Calu3 (cell line): ENCODE measurements around the gene CSPG4. TPM values are rescaled to one million over a fixed set of nuclear protein-coding genes. Genes with fewer than 3 reads are reported as not detected.

Experiments
- BruUV-seq: library from RNA; stranded (reverse); fragments of 400-500 nt; replicated peaks from 2 replicates; lab custom pipeline; 2021; lab: Mats Ljungman, UMichigan
- CTCF ChIA-PET: fragments of 300-600 bp; sonication (Branson Sonifier 250); formaldehyde crosslinking; loops from one replicate; lab custom pipeline; 2022; ENCODE audit warnings: antibody characterized with exemption; lab: Charles Lee
- DNase-seq: peaks from one replicate; pipeline ENCODE4 v3.0.0; 2022
- H3K27ac Mint-ChIP-seq: one replicate; pipeline ENCODE4 v1.8.0; 2022; ENCODE audit warnings: mixed read lengths; ENCODE audit not compliant: unreplicated experiment
- H3K27me3 Mint-ChIP-seq: one replicate; pipeline ENCODE4 v1.8.0; 2022; ENCODE audit warnings: mixed read lengths; ENCODE audit not compliant: unreplicated experiment
- H3K36me3 Mint-ChIP-seq: one replicate; pipeline ENCODE4 v1.8.0; 2022; ENCODE audit warnings: mild to moderate bottlenecking, moderate library complexity, mixed read lengths; ENCODE audit not compliant: insufficient read depth, unreplicated experiment
- H3K4me1 Mint-ChIP-seq: one replicate; pipeline ENCODE4 v1.8.0; 2022; ENCODE audit warnings: mild to moderate bottlenecking, low read depth, mixed read lengths; ENCODE audit not compliant: unreplicated experiment
- H3K4me3 Mint-ChIP-seq: one replicate; pipeline ENCODE4 v1.8.0; 2022; ENCODE audit warnings: mild to moderate bottlenecking, low read depth, moderate library complexity, mixed read lengths; ENCODE audit not compliant: unreplicated experiment
- H3K9me3 Mint-ChIP-seq: one replicate; pipeline ENCODE4 v1.8.0; 2022; ENCODE audit warnings: low read depth, mixed read lengths; ENCODE audit not compliant: unreplicated experiment
- intact Hi-C: fragments of 100-400 bp; cut with micrococcal nuclease; formaldehyde crosslinking; loops from one replicate; pipeline ENCODE4 v1.10.0; 2022; ENCODE audit not compliant: unreplicated experiment
- total RNA-seq: library from RNA; stranded (reverse); gene quantifications from 2 replicates; pipeline ENCODE4 v1.2.3, GENCODE V29; 2022
- TF ChIP-seq, protein P1 (sequence below): fragments of 200-600 bp; IDR thresholded peaks from one replicate; pipeline ENCODE4 v1.8.0; 2022; ENCODE audit warnings: antibody characterized with exemption; ENCODE audit not compliant: unreplicated experiment

The CSPG4 gene
- total RNA-seq, 1 experiment from 2014 or later, result not detected

GRCh38 chr15:75646944-75647364 lies 65.7 kb downstream of the CSPG4 start:
- CTCF ChIA-PET, result interaction anchor here (0.6 to 2.5 kb wide), 9 partner anchors 9 to 279 kb away, joined by 3 to 13 read pairs (median 6); partner anchors contain the start of genes MAN2C1, PTPN9 and SNUPN
- intact Hi-C loops, result loop anchor here (10.0 kb wide), 2 partner anchors 142 to 282 kb away; partner anchors contain the start of gene MAN2C1
- TSS peak; percentile 53 for BruUV-seq
- Mint-ChIP-seq H3K4me3 (peak overlapping the region; percentile 82), H3K27me3 (no peaks in the 10 kb centered on the region), H3K36me3 (peaks cover 51% of the 10 kb centered on the region), H3K9me3 (no peaks in the 10 kb centered on the region), H3K27ac (peak overlapping the region; percentile 49), H3K4me1 (peaks cover 56% of the 10 kb centered on the region)
- TF ChIP-seq, protein P1, sequence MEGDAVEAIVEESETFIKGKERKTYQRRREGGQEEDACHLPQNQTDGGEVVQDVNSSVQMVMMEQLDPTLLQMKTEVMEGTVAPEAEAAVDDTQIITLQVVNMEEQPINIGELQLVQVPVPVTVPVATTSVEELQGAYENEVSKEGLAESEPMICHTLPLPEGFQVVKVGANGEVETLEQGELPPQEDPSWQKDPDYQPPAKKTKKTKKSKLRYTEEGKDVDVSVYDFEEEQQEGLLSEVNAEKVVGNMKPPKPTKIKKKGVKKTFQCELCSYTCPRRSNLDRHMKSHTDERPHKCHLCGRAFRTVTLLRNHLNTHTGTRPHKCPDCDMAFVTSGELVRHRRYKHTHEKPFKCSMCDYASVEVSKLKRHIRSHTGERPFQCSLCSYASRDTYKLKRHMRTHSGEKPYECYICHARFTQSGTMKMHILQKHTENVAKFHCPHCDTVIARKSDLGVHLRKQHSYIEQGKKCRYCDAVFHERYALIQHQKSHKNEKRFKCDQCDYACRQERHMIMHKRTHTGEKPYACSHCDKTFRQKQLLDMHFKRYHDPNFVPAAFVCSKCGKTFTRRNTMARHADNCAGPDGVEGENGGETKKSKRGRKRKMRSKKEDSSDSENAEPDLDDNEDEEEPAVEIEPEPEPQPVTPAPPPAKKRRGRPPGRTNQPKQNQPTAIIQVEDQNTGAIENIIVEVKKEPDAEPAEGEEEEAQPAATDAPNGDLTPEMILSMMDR, result no peak
- DNase-seq, result no peak

- no peak for DNase-seq
- CTCF ChIA-PET, result interaction anchor here (1.5 to 2.5 kb wide), 4 partner anchors 8 to 67 kb away, joined by 6 to 13 read pairs (median 9); partner anchors contain the start of gene PTPN9
- H3K36me3 Mint-ChIP-seq, result peaks cover 46% of the 10 kb centered on the region
- H3K9me3 Mint-ChIP-seq, result no peaks in the 10 kb centered on the region
- peak overlapping the region; percentile 49 for H3K27ac Mint-ChIP-seq
- H3K4me3 Mint-ChIP-seq, result peak overlapping the region; percentile 82
- no peaks in the 10 kb centered on the region for H3K27me3 Mint-ChIP-seq
- BruUV-seq, result no TSS peak
- TF ChIP-seq, protein P1, result no peak
- intact Hi-C loops, result loop anchor here (10.0 kb wide), 2 partner anchors 142 to 282 kb away; partner anchors contain the start of gene MAN2C1
- peaks cover 52% of the 10 kb centered on the region for H3K4me1 Mint-ChIP-seq
Observed at GRCh38 chr15:75646112-75646943, 66.3 kb downstream of the CSPG4 start.

- peaks cover 40% of the 10 kb centered on the region for H3K4me1 Mint-ChIP-seq
- CTCF ChIA-PET, result no interaction called here
- no peak overlapping the region for H3K27ac Mint-ChIP-seq
- intact Hi-C loops, result loop anchor here (5.0 to 10.0 kb wide), 3 partner anchors 140 to 280 kb away; partner anchors contain the start of genes MAN2C1 and SIN3A
- BruUV-seq, result no TSS peak
- TF ChIP-seq, protein P1, result no peak
- no peaks in the 10 kb centered on the region for H3K9me3 Mint-ChIP-seq
- H3K36me3 Mint-ChIP-seq, result peaks cover 48% of the 10 kb centered on the region
- no peak for DNase-seq
- H3K4me3 Mint-ChIP-seq, result no peak overlapping the region
- H3K27me3 Mint-ChIP-seq, result no peaks in the 10 kb centered on the region
Observed at GRCh38 chr15:75644376-75644775, 68.3 kb downstream of the CSPG4 start.

- Mint-ChIP-seq H3K27ac (no peak overlapping the region), H3K9me3 (no peaks in the 10 kb centered on the region), H3K36me3 (peaks cover 45% of the 10 kb centered on the region), H3K4me3 (no peak overlapping the region), H3K4me1 (peaks cover 40% of the 10 kb centered on the region), H3K27me3 (no peaks in the 10 kb centered on the region)
- intact Hi-C loops, result loop anchor here (5.0 to 10.0 kb wide), 3 partner anchors 137 to 277 kb away; partner anchors contain the start of genes MAN2C1 and SIN3A
- no TSS peak for BruUV-seq
- no peak for DNase-seq
- CTCF ChIA-PET, result interaction anchor here (1.0 to 1.7 kb wide), 4 partner anchors 13 to 188 kb away, joined by 3 to 7 read pairs (median 4); no protein-coding TSS in a partner anchor
- TF ChIP-seq, protein P1, result no peak
Observed at GRCh38 chr15:75641603-75642002, 71.0 kb downstream of the CSPG4 start.
